ENCODE results near the gene TRPC4AP.

TRPC4AP gene

GRCh38 chr20:35004051-35004725 lies 88.4 kb downstream of the TRPC4AP start:
- Histone ChIP-seq H3K27me3 (ENCODE audit: control insufficient read depth, insufficient read depth, low read length) (no peaks in the 10 kb centered on the region), H3K4me2 (ENCODE audit: low read length) (no peak overlapping the region), H3K36me3 (ENCODE audit: control insufficient read depth, insufficient read depth, low read length) (no peaks in the 10 kb centered on the region), H3K4me1 (no peaks in the 10 kb centered on the region), H3K9ac (no peak overlapping the region), H3K79me2 (no peaks in the 10 kb centered on the region), H3K4me3 (ENCODE audit: low read depth, low read length) (no peak overlapping the region), H2AFZ (no peak overlapping the region), H3K9me3 (ENCODE audit: control insufficient read depth, low read length) (no peaks in the 10 kb centered on the region), H3K27ac (no peak overlapping the region)
- TF ChIP-seq CTCF (IDR thresholded peaks at IDR 0.05), result no peak

- Histone ChIP-seq H3K4me3 (ENCODE audit: low read depth, low read length) (no peak overlapping the region), H3K27ac (no peak overlapping the region), H3K27me3 (ENCODE audit: control insufficient read depth, insufficient read depth, low read length) (no peaks in the 10 kb centered on the region), H3K4me2 (ENCODE audit: low read length) (no peak overlapping the region), H3K79me2 (no peaks in the 10 kb centered on the region), H3K36me3 (ENCODE audit: control insufficient read depth, insufficient read depth, low read length) (no peaks in the 10 kb centered on the region), H3K9ac (no peak overlapping the region), H2AFZ (no peak overlapping the region), H3K9me3 (ENCODE audit: control insufficient read depth, low read length) (no peaks in the 10 kb centered on the region), H3K4me1 (no peaks in the 10 kb centered on the region)
- TF ChIP-seq CTCF (IDR thresholded peaks at IDR 0.05), result no peak
Measured at GRCh38 chr20:35003211-35004031, 89.2 kb downstream of the TRPC4AP start.

- TF ChIP-seq CTCF (IDR thresholded peaks at IDR 0.05), result no peak
- Histone ChIP-seq H3K4me3 (ENCODE audit: low read depth, low read length) (no peak overlapping the region), H3K9ac (no peak overlapping the region)
Measured at GRCh38 chr20:35002426-35003210, 90.0 kb downstream of the TRPC4AP start.

GRCh38 chr20:35001596-35002362 lies 90.8 kb downstream of the TRPC4AP start:
- Histone ChIP-seq H3K4me3 (ENCODE audit: low read depth, low read length) (no peak overlapping the region), H2AFZ (no peak overlapping the region), H3K79me2 (no peaks in the 10 kb centered on the region), H3K9ac (no peak overlapping the region), H3K9me3 (ENCODE audit: control insufficient read depth, low read length) (no peaks in the 10 kb centered on the region), H3K27ac (no peak overlapping the region), H3K4me2 (ENCODE audit: low read length) (no peak overlapping the region), H3K36me3 (ENCODE audit: control insufficient read depth, insufficient read depth, low read length) (no peaks in the 10 kb centered on the region), H3K27me3 (ENCODE audit: control insufficient read depth, insufficient read depth, low read length) (no peaks in the 10 kb centered on the region), H3K4me1 (no peaks in the 10 kb centered on the region)
- no peak for TF ChIP-seq CTCF (IDR thresholded peaks at IDR 0.05)

More at GRCh38 chr20:35002426-35003210, 90.0 kb downstream of the TRPC4AP start:
- H2AFZ ChIP-seq, result no peak overlapping the region
- H3K9me3 ChIP-seq (ENCODE audit: control insufficient read depth, low read length), result no peaks in the 10 kb centered on the region
- no peaks in the 10 kb centered on the region for H3K27me3 ChIP-seq (ENCODE audit: control insufficient read depth, insufficient read depth, low read length)
- no peak overlapping the region for H3K4me2 ChIP-seq (ENCODE audit: low read length)
- H3K36me3 ChIP-seq (ENCODE audit: control insufficient read depth, insufficient read depth, low read length), result no peaks in the 10 kb centered on the region
- H3K27ac ChIP-seq, result no peak overlapping the region
- H3K79me2 ChIP-seq, result no peaks in the 10 kb centered on the region
- no peaks in the 10 kb centered on the region for H3K4me1 ChIP-seq
